ENCODE results near the gene SRC.

DNA sequence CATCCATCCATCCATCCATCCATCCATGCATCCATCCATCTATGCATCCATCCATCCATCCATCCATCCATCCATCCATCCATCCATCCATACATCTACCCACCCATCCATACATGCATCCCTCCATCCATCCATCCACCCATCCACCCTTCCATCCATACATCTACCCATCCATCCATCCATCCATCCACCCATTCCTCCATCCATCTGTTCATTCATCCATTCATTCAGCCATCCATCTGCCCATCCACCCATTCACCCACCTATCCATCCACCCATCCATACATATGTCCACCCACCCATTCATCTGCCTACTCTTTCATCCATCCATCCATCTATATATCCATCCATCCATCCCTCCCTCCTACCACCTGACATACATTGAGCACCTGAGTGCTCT, 104.4 kb downstream of the SRC start:
- no peak for TF ChIP-seq CTCF (IDR thresholded peaks at IDR 0.05; ENCODE audit: insufficient read depth, low read length)
- TF ChIP-seq, protein P1, sequence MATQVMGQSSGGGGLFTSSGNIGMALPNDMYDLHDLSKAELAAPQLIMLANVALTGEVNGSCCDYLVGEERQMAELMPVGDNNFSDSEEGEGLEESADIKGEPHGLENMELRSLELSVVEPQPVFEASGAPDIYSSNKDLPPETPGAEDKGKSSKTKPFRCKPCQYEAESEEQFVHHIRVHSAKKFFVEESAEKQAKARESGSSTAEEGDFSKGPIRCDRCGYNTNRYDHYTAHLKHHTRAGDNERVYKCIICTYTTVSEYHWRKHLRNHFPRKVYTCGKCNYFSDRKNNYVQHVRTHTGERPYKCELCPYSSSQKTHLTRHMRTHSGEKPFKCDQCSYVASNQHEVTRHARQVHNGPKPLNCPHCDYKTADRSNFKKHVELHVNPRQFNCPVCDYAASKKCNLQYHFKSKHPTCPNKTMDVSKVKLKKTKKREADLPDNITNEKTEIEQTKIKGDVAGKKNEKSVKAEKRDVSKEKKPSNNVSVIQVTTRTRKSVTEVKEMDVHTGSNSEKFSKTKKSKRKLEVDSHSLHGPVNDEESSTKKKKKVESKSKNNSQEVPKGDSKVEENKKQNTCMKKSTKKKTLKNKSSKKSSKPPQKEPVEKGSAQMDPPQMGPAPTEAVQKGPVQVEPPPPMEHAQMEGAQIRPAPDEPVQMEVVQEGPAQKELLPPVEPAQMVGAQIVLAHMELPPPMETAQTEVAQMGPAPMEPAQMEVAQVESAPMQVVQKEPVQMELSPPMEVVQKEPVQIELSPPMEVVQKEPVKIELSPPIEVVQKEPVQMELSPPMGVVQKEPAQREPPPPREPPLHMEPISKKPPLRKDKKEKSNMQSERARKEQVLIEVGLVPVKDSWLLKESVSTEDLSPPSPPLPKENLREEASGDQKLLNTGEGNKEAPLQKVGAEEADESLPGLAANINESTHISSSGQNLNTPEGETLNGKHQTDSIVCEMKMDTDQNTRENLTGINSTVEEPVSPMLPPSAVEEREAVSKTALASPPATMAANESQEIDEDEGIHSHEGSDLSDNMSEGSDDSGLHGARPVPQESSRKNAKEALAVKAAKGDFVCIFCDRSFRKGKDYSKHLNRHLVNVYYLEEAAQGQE (IDR thresholded peaks at IDR 0.05; ENCODE audit: insufficient replicate concordance, low read depth): no peak
- TF ChIP-seq POLR2AphosphoS5 (IDR thresholded peaks at IDR 0.05; ENCODE audit: low read depth): no peak
- TF ChIP-seq GABPA (IDR thresholded peaks at IDR 0.05; ENCODE audit: low read depth): no peak

Data from HL-60 (cell line).